Activated CD8-positive, alpha-beta memory T cell treated with anti-CD3 and anti-CD28 coated beads, Interleukin-2, amount 50 U/mL, for 1 hour (primary cell): Measurements from ENCODE around the gene BCL11B.

Source experiments
- DNase-seq: peaks from one replicate; pipeline ENCODE4 v3.0.0-alpha.2; 2020; ENCODE audit errors: extremely low read depth

Gene BCL11B

GRCh38 chr14:99254328-99255009 lies 17.5 kb downstream of the BCL11B start:
- no peak for DNase-seq

DNA sequence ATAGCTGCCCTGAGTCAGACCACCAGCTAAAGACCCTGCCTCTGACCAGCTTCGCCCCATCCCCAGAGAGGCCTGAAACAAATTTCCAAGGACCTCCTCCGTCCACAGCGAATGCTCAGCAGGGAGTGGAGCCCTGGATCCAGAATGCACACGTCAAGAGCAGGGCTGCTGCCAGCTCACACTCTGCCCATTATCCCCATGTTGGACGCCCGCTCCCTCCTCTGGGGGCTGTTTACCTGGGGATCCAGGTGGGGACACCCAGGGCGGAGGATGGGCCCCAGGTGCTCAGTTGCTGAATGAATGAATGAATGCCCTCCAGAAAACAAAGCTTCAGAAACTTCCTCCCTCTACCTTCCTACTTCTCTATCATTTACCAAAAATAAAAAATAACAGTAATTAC lies 18.1 kb downstream of the BCL11B start:
- DNase-seq = no peak

- no peak for DNase-seq
Measured at GRCh38 chr14:99252940-99253868, 18.8 kb downstream of the BCL11B start.

DNA sequence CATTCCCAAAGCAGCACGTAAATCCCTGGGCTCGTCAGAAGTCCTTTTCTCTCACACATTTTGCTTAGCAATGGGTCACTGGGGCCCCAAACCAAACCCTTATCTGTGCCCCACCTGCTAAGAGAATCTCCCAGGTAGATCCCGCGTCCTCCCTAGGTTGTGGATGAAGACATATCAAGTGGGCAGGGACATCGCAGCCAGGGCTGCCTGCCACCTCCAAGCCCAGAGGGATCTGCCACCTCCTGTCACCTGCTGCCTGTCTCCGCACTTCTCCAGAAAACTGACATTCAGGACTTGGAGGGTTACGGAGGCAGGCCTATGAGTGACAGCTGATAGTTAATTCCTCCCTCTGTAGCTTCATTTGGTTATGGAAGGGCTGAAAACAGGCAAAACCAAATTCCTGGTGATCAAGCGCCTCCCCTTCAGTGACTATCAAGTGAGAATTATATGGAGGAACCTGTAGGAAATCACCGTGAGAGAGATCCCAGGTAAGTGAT lies 19.5 kb downstream of the BCL11B start:
- no peak for DNase-seq

DNA sequence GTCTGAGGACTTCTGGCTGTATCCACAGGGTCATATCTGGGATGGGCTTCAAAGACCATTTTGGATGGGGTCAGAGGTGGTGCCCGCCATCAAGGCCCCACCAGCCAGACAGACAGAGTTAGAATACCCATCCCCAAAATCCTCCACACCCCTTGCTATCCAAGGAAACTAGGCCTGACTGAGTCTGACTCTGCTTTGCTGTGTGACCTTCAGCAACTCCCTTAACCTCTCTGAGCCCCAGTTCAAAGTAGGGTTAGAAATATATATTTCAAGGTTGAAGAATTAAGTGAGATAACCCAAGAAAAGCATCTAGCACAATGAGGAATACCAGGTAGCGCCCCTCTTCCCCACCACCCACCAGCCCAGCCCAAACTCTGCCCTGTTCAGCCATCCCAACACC lies 20.3 kb downstream of the BCL11B start:
- no peak for DNase-seq

DNA sequence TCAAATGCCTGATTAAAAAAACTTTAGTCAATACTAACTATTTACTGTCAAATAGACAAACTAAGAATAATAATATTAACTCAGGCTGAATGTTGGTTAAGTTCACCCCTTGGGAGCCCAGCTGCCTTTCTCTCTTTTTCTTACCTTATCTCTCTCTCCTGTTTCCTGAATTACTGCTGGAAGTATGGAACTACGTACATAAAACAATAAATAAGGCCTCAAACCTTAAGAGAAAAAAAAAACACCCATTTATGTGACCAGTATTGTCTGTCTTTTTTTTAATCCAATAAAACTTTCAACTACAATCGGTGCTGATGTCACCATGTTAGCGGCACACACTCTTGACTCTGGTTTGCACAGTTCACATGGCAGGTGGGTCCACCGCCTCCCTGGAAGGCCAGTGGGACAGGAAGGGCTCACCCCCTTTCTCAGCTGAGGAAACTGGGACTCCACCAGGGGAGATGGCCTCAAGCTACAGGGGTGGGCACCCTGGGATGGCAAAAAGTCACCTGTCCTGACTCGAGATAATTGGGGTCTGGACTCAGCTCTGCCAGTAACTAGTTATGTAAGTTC lies 21.3 kb downstream of the BCL11B start:
- DNase-seq = no peak

DNA sequence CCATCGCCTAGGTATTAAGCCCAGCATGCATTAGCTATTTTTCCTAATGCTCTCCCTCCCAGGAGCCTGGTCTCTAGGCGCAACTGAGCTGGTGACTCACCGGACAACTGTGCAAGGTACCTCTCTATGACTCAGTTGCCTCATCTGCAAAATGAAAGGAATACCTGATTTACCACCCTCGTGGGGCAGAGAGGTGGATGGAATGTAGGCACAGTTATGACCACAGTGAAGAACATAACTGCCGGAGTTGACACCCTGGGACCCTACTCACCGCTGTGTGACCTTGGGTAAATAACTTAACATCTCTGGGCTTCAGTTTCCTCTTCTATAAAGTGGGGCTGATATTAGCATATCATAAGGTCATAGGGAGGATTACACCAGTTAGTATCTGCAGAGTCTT lies 22.6 kb downstream of the BCL11B start:
- no peak for DNase-seq

- DNase-seq = no peak
Measured at GRCh38 chr14:99248761-99249171, 23.2 kb downstream of the BCL11B start.

- DNase-seq = no peak
Measured at GRCh38 chr14:99247772-99248171, 24.2 kb downstream of the BCL11B start.

GRCh38 chr14:99247101-99247729 lies 24.8 kb downstream of the BCL11B start:
- no peak for DNase-seq

DNA sequence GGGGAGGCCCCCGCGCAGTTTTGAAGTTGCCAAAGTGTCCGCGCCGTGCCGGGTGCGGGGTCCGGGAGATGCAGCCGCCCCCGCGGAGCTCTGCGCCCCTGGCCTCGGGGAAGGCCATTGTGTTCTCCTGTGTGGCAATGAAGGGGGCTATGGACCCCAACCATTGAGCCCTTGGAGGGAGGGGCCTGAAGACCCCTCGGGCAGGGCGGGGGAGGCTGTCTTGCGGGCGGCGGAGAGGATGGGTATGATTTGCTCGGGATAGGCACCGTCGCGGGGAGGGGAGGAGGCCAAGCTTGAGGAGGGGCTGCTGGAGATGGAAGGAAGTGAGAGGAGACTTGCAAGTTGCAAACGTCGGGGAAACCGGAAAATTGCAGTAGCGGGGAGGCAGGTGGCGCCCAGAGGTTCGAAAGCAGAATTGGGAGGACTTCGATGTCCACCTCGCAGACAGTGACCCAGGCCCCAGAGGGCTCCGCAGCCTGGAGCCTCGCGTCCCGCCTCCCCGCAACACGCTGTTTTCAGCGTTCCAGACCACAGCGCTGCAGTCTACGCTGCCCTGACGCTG lies 25.4 kb downstream of the BCL11B start:
- DNase-seq = no peak

DNA sequence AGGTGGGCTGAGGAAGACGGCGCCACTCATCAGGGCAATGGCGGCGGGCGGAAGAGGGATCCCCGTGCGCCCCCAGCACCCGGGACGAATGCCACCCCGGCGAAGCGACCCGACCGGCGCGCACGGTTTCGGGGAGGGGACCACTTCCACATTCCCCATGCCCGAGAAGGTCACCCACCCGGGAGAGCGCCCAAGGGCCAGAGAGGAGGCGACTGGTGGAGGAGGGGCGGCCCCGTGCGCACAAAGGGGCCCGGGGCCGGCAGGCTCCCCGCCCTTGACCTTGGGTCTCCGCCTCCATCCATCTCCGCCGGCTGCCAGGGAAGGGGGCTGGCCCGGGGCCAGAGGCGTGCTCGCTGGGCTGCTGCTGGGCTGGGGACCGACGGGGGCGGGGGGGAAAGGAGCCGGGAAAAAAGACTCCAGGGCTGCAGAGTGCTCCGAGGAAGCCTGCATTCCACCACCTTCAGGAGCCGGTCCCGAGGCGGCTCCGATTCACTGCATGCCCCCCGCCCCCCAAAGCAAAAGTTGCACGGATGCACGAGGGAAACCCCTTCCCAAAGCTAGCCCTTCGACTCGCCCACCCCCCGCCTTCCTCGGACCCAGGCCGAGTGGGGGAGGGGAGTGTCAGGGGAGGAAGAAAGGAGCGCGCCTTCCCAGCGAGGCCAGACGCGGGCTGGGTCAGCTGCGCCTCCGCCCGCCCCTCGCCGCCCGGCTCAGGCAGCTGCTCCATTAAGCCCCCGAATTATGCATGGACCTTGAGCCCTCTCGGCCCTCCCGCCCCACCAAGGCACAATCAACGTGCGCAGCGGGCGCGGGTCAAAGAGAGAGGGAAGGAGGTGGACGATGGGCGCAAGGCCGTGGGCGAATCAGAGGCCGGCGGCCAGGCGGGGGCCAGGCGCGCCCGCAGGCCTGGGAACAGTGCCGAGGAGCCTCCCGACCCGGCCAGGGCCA lies 26.2 kb downstream of the BCL11B start:
- no peak for DNase-seq

DNA sequence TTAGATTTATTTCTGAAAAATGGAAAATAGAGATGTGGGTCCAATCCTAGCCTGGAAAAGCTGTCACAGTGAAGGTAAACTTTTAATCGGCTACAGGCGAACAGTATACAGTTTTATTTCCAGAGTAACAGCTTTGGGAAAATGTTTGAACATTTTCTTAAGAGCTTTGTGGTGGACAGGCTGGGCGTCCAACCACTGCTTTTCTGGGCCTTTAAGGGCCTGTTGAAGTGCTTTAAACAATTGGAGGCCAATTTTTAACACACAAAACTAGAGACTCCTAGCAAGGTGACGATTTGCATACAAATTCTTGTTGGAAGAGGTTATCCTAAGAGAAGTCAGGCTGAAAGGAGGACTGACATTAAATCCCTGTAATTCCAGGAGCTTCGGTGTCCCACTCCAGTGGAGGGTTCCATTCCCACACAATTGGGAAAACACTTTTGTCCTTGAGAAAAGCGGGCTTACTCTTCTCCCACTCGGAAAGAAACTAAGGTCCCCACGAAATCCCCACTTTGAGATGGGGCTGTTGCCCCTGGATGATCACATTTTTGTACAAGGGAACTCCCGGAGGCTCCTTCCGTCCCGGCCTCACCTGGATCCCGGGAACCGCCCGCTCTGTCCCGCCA lies 26.9 kb downstream of the BCL11B start:
- DNase-seq = no peak

- DNase-seq = no peak
Measured at GRCh38 chr14:99244367-99244901, 27.6 kb downstream of the BCL11B start.

DNA sequence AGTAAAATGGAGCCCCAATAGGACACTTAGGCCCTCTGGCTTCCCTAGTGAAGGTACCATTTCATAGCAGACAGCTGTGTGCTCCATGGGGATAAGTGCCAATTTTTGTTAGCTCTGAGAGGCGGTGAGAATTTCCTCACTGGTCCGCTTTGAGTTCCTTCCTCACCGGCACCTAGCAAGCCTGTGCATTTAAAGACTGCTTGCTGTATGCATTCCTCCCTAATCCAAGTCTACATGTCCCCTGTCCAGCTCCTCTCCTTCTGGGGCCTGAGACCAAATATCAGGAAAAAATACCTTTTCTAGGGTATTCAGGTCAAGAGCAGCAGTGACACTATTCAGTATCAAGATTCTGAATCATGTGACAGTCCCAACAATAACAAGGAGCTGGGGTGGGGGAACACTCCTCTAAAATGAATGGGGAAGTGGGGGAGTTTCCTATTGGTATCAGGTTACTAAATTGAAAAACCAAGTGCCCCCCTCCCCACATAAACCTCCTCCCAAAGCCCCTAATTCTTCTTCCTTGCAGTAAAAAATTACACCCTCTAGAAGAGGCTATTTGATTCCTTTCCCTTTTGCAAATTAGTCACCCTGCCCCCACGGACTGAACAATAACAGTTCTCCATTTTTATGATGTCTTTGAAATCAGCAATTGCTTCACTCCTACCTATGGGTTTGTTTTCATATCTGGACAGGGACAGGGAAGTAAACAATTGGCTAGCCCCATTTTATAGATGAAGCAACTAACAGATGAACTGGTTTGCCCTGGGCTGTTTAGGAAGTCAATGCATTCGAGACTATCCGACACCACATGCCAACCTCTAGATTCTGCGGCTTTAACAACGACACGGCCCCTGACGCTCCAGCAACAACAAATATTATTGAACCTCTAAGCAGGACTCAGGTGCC lies 28.9 kb downstream of the BCL11B start:
- DNase-seq = no peak

- no peak for DNase-seq
Measured at GRCh38 chr14:99242238-99242637, 29.8 kb downstream of the BCL11B start.

- DNase-seq = no peak
Measured at GRCh38 chr14:99241325-99242010, 30.5 kb downstream of the BCL11B start.

DNA sequence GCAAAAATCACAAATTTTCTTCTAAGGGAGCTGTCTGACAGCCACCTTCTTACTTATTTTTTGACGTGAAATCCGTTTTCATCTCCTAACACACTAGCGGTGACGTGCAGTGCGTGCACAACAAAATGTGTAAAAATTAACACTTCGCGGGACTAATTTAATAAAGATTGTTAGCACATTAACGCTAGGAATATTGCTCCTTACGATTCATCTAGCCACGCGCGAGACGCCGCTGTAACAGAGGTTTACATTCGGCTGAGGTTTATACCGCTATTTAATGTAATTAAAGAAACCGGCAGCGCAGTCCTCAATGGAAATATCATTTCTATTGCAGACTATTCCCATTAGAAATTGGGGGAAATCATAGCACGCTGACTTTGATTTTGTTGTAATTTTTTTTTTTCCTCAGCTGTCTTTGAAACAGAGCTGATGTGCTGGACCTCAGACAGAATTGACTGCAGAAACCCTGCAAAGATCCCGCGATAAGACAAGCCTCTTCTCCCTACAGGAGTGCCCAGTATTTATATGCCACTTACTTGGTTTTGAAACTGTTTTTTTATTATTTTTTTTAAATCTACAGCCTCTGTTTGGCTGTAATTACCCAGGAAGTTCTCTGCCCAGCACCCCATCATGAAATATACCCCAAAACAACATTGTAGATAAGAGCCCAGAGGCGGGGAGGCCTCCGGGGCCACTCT lies 31.2 kb downstream of the BCL11B start:
- DNase-seq = no peak
